GM13976 (cell line): ENCODE results near the gene LCN2.

Experiments used
- DNase-seq: peaks from one replicate; pipeline ENCODE4 v3.0.0; 2012; ENCODE audit warnings: low spot score
- in situ Hi-C: fragments of 300-500 bp; cut with MboI; formaldehyde crosslinking; loops from one replicate; pipeline ENCODE4 v1.12.0; 2022; ENCODE audit warnings: low sequenced_read_pairs, mixed read lengths, inconsistent platforms; ENCODE audit not compliant: unreplicated experiment
- TF ChIP-seq, protein P1 (sequence below): IDR thresholded peaks from 2 replicates; pipeline ENCODE4 v1.5.1; 2012; ENCODE audit warnings: borderline replicate concordance, mild to moderate bottlenecking; ENCODE audit not compliant: insufficient read depth; ENCODE audit errors: extremely low read depth, missing control alignments, control extremely low read depth

The LCN2 gene

GRCh38 chr9:128120061-128120740, 29.1 kb upstream of the LCN2 start:
- DNase-seq: no peak
- TF ChIP-seq, protein P1, sequence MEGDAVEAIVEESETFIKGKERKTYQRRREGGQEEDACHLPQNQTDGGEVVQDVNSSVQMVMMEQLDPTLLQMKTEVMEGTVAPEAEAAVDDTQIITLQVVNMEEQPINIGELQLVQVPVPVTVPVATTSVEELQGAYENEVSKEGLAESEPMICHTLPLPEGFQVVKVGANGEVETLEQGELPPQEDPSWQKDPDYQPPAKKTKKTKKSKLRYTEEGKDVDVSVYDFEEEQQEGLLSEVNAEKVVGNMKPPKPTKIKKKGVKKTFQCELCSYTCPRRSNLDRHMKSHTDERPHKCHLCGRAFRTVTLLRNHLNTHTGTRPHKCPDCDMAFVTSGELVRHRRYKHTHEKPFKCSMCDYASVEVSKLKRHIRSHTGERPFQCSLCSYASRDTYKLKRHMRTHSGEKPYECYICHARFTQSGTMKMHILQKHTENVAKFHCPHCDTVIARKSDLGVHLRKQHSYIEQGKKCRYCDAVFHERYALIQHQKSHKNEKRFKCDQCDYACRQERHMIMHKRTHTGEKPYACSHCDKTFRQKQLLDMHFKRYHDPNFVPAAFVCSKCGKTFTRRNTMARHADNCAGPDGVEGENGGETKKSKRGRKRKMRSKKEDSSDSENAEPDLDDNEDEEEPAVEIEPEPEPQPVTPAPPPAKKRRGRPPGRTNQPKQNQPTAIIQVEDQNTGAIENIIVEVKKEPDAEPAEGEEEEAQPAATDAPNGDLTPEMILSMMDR: no peak
- in situ Hi-C loops: no loop called here

DNA sequence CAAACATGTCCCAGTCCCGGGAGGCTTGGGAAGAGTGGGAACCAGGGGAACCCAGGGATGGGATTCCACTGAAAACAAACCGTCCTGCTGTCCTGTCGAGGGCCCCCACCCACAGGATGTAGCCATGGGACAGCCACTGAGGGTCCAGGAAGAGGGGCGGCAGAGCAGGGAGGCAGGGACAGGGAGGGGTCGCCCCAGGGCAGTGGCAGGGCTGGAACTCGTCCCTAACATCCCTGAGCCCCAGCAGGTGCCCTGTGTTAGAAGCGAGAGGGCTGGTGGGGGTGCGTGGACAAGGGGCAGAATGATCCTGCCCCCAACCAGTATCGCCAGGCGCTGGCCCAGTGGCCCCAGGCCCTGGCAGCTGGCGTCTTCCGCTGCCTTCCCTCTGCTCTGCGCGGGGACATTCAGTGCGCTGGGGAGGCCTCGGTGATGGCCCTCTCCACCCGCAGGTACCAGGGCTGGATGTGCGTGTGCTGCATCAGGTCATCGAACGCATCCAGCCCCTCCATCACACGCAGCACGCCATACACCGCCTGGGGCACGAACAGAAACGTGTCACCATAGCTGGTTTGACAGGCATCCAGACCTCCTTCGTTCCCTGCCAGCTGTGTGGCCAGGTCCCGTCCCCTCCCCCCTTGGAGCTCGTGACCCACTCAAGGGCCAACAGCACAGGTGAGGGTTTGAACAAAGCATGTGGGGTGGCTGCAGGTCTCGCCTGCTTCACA, 28.4 kb upstream of the LCN2 start:
- DNase-seq: no peak
- in situ Hi-C loops: no loop called here
- TF ChIP-seq, protein P1: no peak

DNA sequence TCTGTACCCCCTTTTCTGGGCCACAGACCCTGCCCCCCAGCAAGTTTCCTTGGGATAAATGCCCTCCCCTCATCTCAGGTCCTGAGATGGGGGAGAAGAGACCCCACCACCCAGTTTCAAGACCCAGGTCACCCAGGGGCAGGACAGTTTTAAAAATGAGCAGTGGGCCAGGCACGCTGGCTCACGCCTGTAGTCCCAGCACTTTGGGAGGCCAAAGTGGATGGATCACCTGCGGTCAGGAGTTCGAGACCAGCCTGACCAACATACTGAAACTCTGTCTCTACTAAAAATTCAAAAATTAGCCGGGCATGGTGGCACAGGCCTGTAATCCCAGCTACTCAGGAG, 27.8 kb upstream of the LCN2 start:
- TF ChIP-seq, protein P1: no peak
- DNase-seq: no peak
- in situ Hi-C loops: no loop called here

DNA sequence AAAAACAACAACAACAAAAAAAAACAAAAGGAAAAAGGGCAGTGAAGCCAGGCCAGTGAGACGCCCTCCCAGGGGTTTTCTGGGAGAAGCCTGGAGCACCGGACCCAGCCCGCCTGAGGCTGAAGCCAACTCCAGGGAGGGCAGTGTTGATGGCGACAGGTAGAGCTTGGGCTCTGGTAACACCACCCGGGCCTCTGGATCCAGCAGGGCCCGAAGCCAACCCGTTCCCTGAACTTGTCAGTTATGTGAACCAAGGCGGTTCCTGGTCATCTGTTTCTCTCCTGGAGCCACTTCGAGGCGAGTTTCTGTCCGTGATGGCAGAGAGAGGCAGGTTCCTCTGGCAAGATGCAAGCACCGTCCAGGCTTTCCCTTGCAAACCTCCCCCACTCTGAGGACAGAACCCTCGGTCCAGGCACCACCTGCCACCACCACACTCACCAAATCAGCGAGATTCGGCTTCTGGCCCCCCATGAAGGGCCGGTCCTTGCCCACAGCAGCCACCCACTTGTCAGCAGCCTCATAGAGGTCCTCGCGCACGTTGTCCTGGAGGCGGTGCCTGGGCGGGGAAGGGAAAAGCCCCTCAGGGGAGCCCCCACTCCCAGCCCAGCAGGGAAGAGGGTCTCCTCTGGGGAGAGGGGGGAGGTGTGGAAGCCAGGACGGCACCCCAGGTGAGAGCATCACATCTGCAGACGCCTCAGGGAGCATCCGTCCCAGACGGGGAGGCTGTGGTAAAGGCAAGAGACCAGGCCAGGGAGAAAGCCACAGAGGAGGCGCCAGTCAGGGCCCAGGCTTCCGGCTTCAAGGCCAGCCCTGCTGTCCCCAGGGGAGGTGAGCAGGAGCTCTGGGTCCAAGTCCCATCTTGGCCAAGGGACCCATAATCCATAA, 27.1 kb upstream of the LCN2 start:
- TF ChIP-seq, protein P1: no peak
- in situ Hi-C loops: no loop called here
- no peak for DNase-seq

DNA sequence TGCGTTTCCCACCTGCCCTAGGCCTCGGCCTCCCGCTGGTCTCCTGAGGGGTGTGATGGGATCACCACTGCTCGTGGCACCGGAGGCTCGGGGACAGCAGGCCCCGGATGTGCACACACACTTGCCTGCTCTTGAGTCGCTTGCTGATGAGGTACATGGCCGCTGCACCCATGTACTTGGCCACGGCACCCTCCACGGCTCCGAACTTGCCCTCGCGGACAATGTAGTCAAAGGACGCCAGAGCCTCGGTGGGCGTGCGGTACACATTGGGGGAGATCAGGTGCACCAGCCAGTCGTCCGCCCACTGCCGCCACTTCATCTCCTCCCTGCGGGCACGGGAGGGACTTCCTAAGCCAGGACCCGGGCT, 26.5 kb upstream of the LCN2 start:
- TF ChIP-seq, protein P1: no peak
- DNase-seq: no peak
- in situ Hi-C loops: no loop called here

DNA sequence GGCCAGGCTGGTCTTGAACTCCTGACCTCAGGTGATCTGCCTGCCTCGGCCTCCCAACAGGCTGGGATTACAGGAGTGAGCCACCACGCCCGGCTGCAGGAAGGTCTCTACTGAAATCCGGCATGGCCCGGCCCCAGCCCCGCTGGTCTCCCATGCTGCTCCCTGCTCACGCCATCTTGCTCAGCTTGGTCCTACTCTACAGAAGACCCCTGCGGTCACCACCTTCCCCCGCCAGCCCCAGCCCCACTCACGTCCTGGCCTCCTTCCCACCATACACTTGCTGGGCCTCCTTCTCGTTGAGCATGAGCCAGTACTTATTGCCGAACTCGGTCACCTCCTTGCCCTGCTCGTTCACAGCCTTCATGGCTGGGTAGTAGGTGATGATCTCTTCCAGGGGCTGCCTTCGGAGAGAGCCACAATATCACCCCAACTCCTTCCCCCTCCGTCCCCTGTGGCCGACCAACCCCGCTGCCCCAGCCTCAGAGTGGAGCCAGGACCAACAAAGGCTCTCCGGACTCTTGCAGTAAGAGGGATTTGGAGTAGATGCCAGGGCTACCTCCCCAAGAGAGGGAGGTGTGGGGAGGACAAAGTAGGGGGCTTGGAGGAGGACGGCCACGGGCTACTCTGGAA, 25.7 kb upstream of the LCN2 start:
- in situ Hi-C loops: no loop called here
- DNase-seq: no peak
- TF ChIP-seq, protein P1: no peak
